Lower lobe of right lung (tissue), 2 donors: ENCODE data around the gene ELAVL1. TPM values are rescaled to one million over a fixed set of nuclear protein-coding genes. Genes with fewer than 3 reads are reported as not detected.
A peak's percentile ranks its signal among the peaks of the same experiment; 100 is the strongest.

Source experiments
- ATAC-seq, 2 donors: fragments of 200-7000 bp; cut with Tn5 transposase; one replicate each; pipeline ENCODE4 v1.9.1; 2020 to 2022; ENCODE audit warnings: mild to moderate bottlenecking in 2 of 2, moderate library complexity in 2 of 2
- DNase-seq: peaks from one replicate; pipeline ENCODE4 v3.0.0-alpha.2; 2020
- H3K27ac ChIP-seq: fragments of 200-600 bp; one replicate; pipeline ENCODE4 v1.8.0; 2022
- H3K27me3 ChIP-seq: fragments of 200-600 bp; one replicate; pipeline ENCODE4 v1.8.0; 2022; ENCODE audit warnings: low read depth
- H3K36me3 ChIP-seq: fragments of 200-600 bp; one replicate; pipeline ENCODE4 v1.8.0; 2022; ENCODE audit warnings: mild to moderate bottlenecking
- H3K4me1 ChIP-seq: fragments of 200-600 bp; one replicate; pipeline ENCODE4 v1.8.0; 2022
- H3K4me3 ChIP-seq: fragments of 200-600 bp; one replicate; pipeline ENCODE4 v1.8.0; 2022; ENCODE audit warnings: mild to moderate bottlenecking
- H3K9me3 ChIP-seq: fragments of 200-600 bp; one replicate; pipeline ENCODE4 v1.8.0; 2022
- intact Hi-C: fragments of 100-400 bp; cut with DNase I; formaldehyde crosslinking; loops from one replicate; pipeline ENCODE4 v1.11.0; 2022
- total RNA-seq: library from RNA; stranded (reverse); fragmentation: NEBNext Ultra II Directional; extraction: Animal tissue kit (Norgen Biotek cat#: 25700); gene quantifications from one replicate; pipeline ENCODE4 v1.2.1, GENCODE V29; 2021
- TF ChIP-seq, protein P1 (sequence below): fragments of 200-600 bp; IDR thresholded peaks from one replicate; pipeline ENCODE4 v1.8.0; 2022; ENCODE audit warnings: antibody characterized with exemption, mild to moderate bottlenecking
- donor health status: DM: no; HTN: yes; CAD: no; lungs with severe emphysema.

Gene ELAVL1
- total RNA-seq, 1 donor from 2014 or later, result 66.3 TPM

GRCh38 chr19:7910321-7911161 lies 94.9 kb downstream of the ELAVL1 start:
- H3K9me3 ChIP-seq, result no peaks in the 10 kb centered on the region
- H3K4me3 ChIP-seq, result no peak overlapping the region
- DNase-seq (peak; percentile 46), ATAC-seq (no peak)
- peaks cover 21% of the 10 kb centered on the region for H3K4me1 ChIP-seq
- TF ChIP-seq, protein P1, sequence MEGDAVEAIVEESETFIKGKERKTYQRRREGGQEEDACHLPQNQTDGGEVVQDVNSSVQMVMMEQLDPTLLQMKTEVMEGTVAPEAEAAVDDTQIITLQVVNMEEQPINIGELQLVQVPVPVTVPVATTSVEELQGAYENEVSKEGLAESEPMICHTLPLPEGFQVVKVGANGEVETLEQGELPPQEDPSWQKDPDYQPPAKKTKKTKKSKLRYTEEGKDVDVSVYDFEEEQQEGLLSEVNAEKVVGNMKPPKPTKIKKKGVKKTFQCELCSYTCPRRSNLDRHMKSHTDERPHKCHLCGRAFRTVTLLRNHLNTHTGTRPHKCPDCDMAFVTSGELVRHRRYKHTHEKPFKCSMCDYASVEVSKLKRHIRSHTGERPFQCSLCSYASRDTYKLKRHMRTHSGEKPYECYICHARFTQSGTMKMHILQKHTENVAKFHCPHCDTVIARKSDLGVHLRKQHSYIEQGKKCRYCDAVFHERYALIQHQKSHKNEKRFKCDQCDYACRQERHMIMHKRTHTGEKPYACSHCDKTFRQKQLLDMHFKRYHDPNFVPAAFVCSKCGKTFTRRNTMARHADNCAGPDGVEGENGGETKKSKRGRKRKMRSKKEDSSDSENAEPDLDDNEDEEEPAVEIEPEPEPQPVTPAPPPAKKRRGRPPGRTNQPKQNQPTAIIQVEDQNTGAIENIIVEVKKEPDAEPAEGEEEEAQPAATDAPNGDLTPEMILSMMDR, result no peak
- peaks cover 52% of the 10 kb centered on the region for H3K36me3 ChIP-seq
- no peak overlapping the region for H3K27ac ChIP-seq
- intact Hi-C loops, result no loop called here
- H3K27me3 ChIP-seq, result peaks cover 12% of the 10 kb centered on the region

GRCh38 chr19:7909471-7910067 lies 95.9 kb downstream of the ELAVL1 start:
- peaks cover 28% of the 10 kb centered on the region for H3K4me1 ChIP-seq
- H3K27me3 ChIP-seq, result peaks cover 3% of the 10 kb centered on the region
- intact Hi-C loops, result no loop called here
- no peak for ATAC-seq
- H3K36me3 ChIP-seq, result peaks cover 52% of the 10 kb centered on the region
- H3K27ac ChIP-seq, result no peak overlapping the region
- no peak overlapping the region for H3K4me3 ChIP-seq
- peak; percentile 40 for DNase-seq
- TF ChIP-seq, protein P1, result no peak
- no peaks in the 10 kb centered on the region for H3K9me3 ChIP-seq

GRCh38 chr19:7908742-7909461 lies 96.5 kb downstream of the ELAVL1 start:
- TF ChIP-seq, protein P1, result no peak
- no peak overlapping the region for H3K27ac ChIP-seq
- no peak for ATAC-seq
- peaks cover 31% of the 10 kb centered on the region for H3K4me1 ChIP-seq
- H3K36me3 ChIP-seq, result peaks cover 52% of the 10 kb centered on the region
- intact Hi-C loops, result no loop called here
- no peak overlapping the region for H3K4me3 ChIP-seq
- no peaks in the 10 kb centered on the region for H3K9me3 ChIP-seq
- DNase-seq, result no peak
- no peaks in the 10 kb centered on the region for H3K27me3 ChIP-seq

Other genes starting within 250 kb of the ELAVL1 start
- gene CLEC4M, start 242.4 kb downstream of the ELAVL1 start, total RNA-seq, result 5.8 TPM
- 11.7 TPM for gene EVI5L, start 175.4 kb downstream of the ELAVL1 start, total RNA-seq
- 2.5 TPM for gene PRR36, start 131.3 kb downstream of the ELAVL1 start, total RNA-seq
- gene LRRC8E, start 117.1 kb downstream of the ELAVL1 start, total RNA-seq, result 6.6 TPM
- gene MAP2K7, start 101.8 kb downstream of the ELAVL1 start, total RNA-seq, result 38.6 TPM
- 2.1 TPM for gene TGFBR3L, start 90.8 kb downstream of the ELAVL1 start, total RNA-seq
- gene SNAPC2, start 85.3 kb downstream of the ELAVL1 start, total RNA-seq, result 17.6 TPM
- 5.8 TPM for gene CTXN1, start 79.5 kb downstream of the ELAVL1 start, total RNA-seq
- 45.2 TPM for gene TIMM44, start 62.0 kb downstream of the ELAVL1 start, total RNA-seq
- gene CCL25, start 47.1 kb upstream of the ELAVL1 start, total RNA-seq, result not detected
- gene FBN3, start 144.0 kb upstream of the ELAVL1 start, total RNA-seq, result 7.0 TPM
- 60.6 TPM for gene CERS4, start 203.7 kb upstream of the ELAVL1 start, total RNA-seq